GM12865 (cell line): ENCODE data around the gene RFPL1.

Source experiments
- DNase-seq: peaks from one replicate; pipeline ENCODE4 v3.0.0; 2010; ENCODE audit warnings: low read depth
- H3K4me3 ChIP-seq: 2 replicates; pipeline ENCODE4 v1.5.1; 2011; ENCODE audit warnings: mild to moderate bottlenecking, low read depth, low read length, control low read depth
- TF ChIP-seq, protein P1 (sequence below): IDR thresholded peaks from 2 replicates; pipeline ENCODE4 v1.5.1; 2011; ENCODE audit warnings: low read length, control low read depth, low read depth, inconsistent platforms; ENCODE audit not compliant: insufficient read depth; ENCODE audit errors: missing control alignments

Gene RFPL1

GRCh38 chr22:29427176-29427760, 11.1 kb upstream of the RFPL1 start:
- DNase-seq: no peak
- TF ChIP-seq, protein P1, sequence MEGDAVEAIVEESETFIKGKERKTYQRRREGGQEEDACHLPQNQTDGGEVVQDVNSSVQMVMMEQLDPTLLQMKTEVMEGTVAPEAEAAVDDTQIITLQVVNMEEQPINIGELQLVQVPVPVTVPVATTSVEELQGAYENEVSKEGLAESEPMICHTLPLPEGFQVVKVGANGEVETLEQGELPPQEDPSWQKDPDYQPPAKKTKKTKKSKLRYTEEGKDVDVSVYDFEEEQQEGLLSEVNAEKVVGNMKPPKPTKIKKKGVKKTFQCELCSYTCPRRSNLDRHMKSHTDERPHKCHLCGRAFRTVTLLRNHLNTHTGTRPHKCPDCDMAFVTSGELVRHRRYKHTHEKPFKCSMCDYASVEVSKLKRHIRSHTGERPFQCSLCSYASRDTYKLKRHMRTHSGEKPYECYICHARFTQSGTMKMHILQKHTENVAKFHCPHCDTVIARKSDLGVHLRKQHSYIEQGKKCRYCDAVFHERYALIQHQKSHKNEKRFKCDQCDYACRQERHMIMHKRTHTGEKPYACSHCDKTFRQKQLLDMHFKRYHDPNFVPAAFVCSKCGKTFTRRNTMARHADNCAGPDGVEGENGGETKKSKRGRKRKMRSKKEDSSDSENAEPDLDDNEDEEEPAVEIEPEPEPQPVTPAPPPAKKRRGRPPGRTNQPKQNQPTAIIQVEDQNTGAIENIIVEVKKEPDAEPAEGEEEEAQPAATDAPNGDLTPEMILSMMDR: no peak
- H3K4me3 ChIP-seq: no peak overlapping the region

GRCh38 chr22:29431986-29432385, 6.4 kb upstream of the RFPL1 start:
- TF ChIP-seq, protein P1: no peak
- no peak for DNase-seq
- H3K4me3 ChIP-seq: no peak overlapping the region

DNA sequence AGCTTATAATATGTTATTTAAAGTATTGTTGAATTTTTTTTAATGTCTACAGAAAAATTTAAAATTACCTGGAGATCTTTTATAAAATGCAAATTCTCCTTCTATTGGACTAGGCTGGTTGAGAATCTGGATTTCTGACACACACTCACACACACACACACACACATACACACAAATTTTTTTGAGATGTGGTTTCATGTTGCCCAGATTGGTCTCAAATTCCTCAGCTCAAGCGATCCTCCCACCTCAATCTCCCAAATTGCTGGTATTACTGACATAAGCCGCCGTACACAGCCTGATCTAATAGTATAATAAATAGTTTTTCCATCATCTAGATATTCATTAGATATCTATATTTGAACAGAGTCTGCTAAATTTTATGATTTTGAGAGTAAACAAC, 4.5 kb upstream of the RFPL1 start:
- DNase-seq: no peak
- TF ChIP-seq, protein P1: no peak
- no peak overlapping the region for H3K4me3 ChIP-seq

GRCh38 chr22:29434288-29434687, 4.1 kb upstream of the RFPL1 start:
- DNase-seq: no peak
- TF ChIP-seq, protein P1: no peak

DNA sequence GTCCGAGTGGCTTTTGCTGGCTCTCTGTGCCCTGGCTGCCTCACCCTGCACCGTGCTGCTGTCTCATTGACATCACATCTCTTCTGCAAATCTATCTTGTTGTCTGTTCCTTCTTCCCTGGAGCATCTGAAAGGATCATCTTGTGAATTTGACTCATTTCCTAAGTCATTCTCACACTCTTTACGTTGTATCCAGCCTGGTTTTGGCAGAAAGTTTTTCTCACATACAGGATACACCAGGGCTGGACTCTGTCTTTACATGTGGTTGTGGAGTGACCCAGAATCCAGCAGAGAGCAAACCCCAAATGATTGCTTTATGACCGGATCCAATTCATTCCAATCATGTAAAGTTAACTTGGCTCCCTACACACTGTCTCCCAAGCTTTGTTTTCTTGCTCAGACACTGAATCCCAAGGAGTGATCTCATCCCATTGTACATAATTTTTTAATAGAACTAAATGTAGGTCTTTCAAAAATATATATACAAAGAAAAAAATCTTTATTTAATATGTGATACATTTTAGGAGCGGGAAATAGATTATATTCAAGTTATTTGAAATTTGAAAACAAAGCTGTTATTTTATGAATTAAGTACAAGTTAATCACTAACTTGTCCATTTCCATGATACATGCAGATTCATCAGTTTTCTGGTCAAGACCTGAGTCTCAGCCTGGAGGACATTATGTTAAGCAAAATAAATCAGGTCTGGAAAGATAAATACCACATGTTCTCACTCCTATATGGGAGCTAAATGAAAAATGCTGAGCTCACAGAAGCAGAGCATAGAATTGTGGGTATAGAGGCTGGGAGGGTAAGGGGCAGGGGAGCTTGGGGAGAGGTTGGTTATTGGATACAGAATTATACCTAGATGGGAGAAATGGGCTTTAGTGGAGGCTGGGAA, 2.9 kb upstream of the RFPL1 start:
- no peak for DNase-seq
- H3K4me3 ChIP-seq: no peak overlapping the region
- TF ChIP-seq, protein P1: no peak

More at GRCh38 chr22:29434288-29434687, 4.1 kb upstream of the RFPL1 start:
- H3K4me3 ChIP-seq: no peak overlapping the region

- no peak for DNase-seq
- TF ChIP-seq, protein P1: no peak
- no peak overlapping the region for H3K4me3 ChIP-seq
Measured at GRCh38 chr22:29442976-29443375, 4.6 kb downstream of the RFPL1 start.
